ENCODE results near the gene MCFD2.
"Not testable (repeated sequence)": the region's sequence is repeated elsewhere in the genome, so short reads cannot be mapped to it uniquely, and the experiment has no call there.

The MCFD2 gene

GRCh38 chr2:46900381-46900780 is 15.2 kb downstream of the MCFD2 start:
- DNase-seq: no peak

- DNase-seq: no peak
Observed at GRCh38 chr2:46899053-46899452, 16.6 kb downstream of the MCFD2 start.

DNA sequence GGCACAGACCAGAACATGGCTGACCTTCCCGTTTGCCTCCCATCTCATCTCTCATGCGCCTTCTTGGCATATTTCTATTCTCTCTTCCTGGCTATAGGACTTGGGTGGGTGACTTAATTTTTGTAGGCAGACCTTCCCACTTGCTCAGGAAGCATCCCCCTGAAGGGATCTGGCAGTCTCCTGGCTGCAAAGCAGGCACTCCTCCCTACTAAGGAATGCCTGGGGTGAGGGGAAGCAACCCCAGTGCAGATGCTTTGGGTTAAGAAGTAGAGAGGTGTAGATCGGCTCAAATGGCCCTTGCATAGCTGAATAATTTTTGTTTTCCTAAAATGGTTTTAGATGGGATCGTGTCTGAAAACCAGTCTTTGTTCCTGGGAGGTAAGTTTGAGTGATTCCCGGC is 17.6 kb downstream of the MCFD2 start:
- DNase-seq: no peak

DNA sequence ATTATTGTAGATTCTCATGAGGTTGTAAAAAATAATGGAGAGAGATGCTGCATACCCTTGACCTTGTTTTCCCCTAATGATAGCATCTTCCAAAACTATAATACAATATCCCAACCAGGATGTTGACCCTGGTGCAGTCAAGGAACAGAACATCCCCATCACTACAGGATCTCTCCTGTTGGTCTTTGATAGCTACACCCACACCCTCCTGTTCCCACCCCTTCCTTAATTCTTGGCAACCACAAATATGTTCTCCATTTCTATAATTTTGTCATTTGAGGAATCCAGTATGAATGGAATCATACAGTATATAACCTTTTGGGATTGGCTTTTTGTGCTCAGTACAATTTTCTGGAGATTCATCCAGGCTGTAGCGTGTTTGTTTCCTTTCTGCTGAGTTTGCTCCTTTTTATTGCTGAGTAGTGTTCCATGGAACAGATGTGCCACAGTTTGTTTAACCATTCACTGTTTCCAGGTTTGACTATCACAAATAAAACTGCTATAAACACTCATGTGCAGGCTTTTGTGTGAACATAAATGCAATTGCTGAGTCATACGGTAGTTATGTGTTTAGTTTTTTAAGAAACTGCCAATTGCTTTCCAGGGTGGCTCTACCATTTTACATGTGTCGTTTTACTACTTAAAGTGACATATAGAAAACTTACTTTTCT is 22.2 kb downstream of the MCFD2 start:
- DNase-seq: no peak

- no peak for DNase-seq
Observed at GRCh38 chr2:46891956-46892553, 23.6 kb downstream of the MCFD2 start.

GRCh38 chr2:46888421-46888952 is 27.1 kb downstream of the MCFD2 start:
- DNase-seq: no peak

DNA sequence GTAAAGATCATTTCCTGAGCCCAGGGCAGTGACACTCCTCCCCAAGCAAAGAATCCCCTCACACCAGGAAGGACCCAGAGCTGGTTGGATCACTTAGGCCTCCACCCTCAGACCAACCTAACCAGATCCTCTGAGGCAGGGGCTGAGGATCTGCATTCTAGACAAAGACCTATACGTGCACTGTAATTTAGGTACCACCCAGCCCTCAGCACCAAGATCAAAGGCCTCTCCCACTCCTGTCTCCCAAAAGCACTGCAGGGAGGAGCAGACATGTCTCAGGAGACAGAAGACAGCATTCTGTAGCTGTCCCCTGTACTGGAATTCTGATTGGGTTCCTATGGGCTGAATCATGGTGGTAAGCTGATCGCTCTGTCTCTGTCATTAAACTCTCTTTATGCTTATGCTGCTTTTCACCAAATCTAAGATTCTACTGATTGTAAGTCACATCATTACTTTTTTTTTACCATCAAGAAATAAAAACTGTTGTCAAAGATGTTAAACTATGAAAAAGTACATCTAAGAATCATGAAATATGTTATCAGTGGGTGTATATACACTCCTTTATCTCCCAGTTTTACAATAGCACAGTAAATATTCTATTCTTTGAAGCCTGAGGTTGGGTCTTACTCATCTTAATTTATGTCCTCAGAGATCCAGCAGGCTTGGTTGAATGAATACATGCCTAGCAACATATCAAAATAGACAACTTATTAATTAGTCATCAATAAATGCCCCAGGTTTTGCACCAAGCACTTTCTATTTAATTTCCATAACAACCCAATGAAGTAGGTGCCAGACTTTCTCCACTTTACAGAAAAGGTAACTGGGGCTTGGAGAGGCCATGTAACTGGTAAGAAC is 28.3 kb downstream of the MCFD2 start:
- DNase-seq: no peak

- no peak for DNase-seq
Observed at GRCh38 chr2:46886268-46887027, 29.2 kb downstream of the MCFD2 start.

DNA sequence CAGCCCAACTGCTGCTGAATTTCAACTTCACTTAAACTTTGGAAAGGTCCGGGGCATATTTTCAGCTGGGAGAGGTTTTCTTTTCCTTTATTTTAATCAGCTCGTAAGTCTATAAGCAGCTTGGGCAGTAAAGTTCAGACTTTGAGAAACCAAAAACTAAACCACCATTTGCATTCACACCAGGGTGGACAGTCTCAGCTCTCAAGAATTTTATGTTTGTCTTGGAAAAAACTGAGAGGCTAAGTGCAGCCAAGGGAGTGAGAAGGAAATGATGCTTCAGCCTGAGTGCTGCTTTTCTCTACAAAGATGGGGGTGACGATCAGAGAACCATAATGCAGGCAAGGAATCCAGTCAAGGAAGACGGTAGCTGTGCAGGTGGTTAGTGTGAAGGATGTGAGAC is 30.2 kb downstream of the MCFD2 start:
- DNase-seq: no peak

DNA sequence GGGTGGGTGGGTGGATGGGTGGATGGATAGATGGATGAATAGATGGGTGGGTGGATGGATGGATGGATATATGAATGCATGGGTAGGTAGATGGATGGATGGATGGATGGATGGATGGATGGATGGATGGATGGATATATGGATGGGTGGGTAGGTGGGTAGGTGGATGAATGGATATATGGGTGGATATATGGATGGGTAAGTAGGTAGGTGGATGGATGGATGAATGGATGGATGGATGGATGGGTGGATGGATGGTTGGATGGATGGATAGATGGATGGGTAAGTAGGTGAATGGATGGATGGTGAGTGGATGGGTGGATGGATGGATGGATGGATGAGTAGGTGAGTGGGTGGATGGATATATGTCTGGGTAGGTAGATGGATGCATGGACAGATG is 36.1 kb downstream of the MCFD2 start:
- no peak for DNase-seq

DNA sequence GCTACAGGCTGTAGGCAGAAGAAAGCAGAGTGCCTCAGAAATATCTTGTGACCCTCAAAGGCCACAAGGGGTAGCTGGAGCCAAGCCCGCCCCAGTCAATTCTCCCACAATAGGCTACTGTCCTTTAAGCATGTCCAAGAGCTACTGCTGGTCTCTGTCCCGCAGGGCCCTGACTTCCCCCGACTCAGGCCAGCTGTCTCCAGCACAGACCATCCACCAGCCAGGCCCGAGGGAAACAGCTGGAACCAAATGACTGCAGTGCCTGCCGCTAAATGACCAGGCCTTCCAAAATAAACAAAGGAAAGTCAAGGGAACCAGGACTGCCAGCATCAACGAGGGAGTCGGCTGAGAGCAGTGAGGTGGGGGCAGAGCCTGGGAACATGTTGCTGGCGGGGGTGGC is 36.7 kb downstream of the MCFD2 start:
- no peak for DNase-seq

- no peak for DNase-seq
Observed at GRCh38 chr2:46878240-46878877, 37.2 kb downstream of the MCFD2 start.

DNA sequence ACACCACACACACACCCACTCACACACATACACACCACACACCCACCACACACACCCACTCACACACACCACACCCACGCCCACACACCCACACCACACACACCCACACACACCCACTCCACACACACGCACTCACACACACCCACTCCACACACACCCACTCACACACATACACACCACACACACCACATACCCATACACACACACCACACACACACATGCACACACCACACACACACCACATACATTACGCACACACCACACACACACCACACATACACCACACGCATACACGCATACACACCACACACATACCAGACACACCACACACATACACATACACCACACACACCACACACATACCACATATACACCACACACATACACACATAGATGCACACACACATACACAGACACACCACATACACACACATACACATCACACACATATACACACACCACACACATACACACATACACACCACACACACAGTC is 37.9 kb downstream of the MCFD2 start:
- no peak for DNase-seq

- no peak for DNase-seq
Observed at GRCh38 chr2:46876741-46877384, 38.7 kb downstream of the MCFD2 start.

- not testable (repeated sequence) for DNase-seq
Observed at GRCh38 chr2:46875962-46876689, 39.5 kb downstream of the MCFD2 start.

- no peak for DNase-seq
Observed at GRCh38 chr2:46875226-46875899, 40.2 kb downstream of the MCFD2 start.

- no peak for DNase-seq
Observed at GRCh38 chr2:46874236-46874929, 41.2 kb downstream of the MCFD2 start.

GRCh38 chr2:46873604-46874068 is 42.0 kb downstream of the MCFD2 start:
- peak; percentile 29 for DNase-seq

GRCh38 chr2:46872902-46873603 is 42.6 kb downstream of the MCFD2 start:
- DNase-seq: no peak

Measured in stimulated activated CD4-positive, alpha-beta T cell treated with anti-CD3 and anti-CD28 coated beads, Interleukin-4, amount 100 ng/mL, for 1 hour (primary cell).